GM23248 (cell line): Measurements from ENCODE around the gene EMID1. TPM values are rescaled to one million over a fixed set of nuclear protein-coding genes. Genes with fewer than 3 reads are reported as not detected.

Experiments
- DNase-seq: peaks from one replicate; pipeline ENCODE4 v3.0.0-alpha.2; 2015
- H2AFZ ChIP-seq: fragments of 200-600 bp; sonication (generic); 2 replicates; pipeline ENCODE4 v1.6.1; 2016; ENCODE audit warnings: antibody characterized with exemption
- H3F3A ChIP-seq: fragments of 200-600 bp; sonication (generic); 2 replicates; pipeline ENCODE4 v1.6.1; 2016; ENCODE audit warnings: mild to moderate bottlenecking, antibody characterized with exemption, mixed run types; ENCODE audit not compliant: insufficient read depth
- H3K27ac ChIP-seq: fragments of 200-600 bp; sonication (generic); 2 replicates; pipeline ENCODE4 v1.5.1; 2016; ENCODE audit warnings: mild to moderate bottlenecking
- H3K27me3 ChIP-seq: fragments of 200-600 bp; sonication (generic); replicated peaks from 2 replicates; pipeline ENCODE4 v1.6.1; 2016; ENCODE audit warnings: mild to moderate bottlenecking; ENCODE audit not compliant: insufficient read depth
- H3K36me3 ChIP-seq: fragments of 200-600 bp; sonication (generic); 2 replicates; pipeline ENCODE4 v1.6.1; 2016; ENCODE audit warnings: low read depth, mild to moderate bottlenecking
- H3K4me1 ChIP-seq: fragments of 200-600 bp; sonication (generic); 2 replicates; pipeline ENCODE4 v1.6.1; 2016; ENCODE audit warnings: mild to moderate bottlenecking; ENCODE audit not compliant: insufficient read depth
- H3K4me2 ChIP-seq: fragments of 200-600 bp; sonication (generic); one replicate; pipeline ENCODE4 v1.6.1; 2016; ENCODE audit warnings: mild to moderate bottlenecking; ENCODE audit not compliant: unreplicated experiment
- H3K4me3 ChIP-seq: fragments of 200-600 bp; sonication (generic); 2 replicates; pipeline ENCODE4 v1.5.1; 2016; ENCODE audit warnings: mild to moderate bottlenecking
- H3K79me2 ChIP-seq: fragments of 200-600 bp; sonication (generic); 2 replicates; pipeline ENCODE4 v1.6.1; 2016; ENCODE audit warnings: mild to moderate bottlenecking; ENCODE audit not compliant: insufficient read depth
- H3K9ac ChIP-seq: fragments of 200-600 bp; sonication (generic); 2 replicates; pipeline ENCODE4 v1.6.1; 2016; ENCODE audit warnings: mild to moderate bottlenecking
- H3K9me2 ChIP-seq: fragments of 200-600 bp; sonication (generic); 2 replicates; pipeline ENCODE4 v1.6.1; 2016; ENCODE audit warnings: mixed run types, mild to moderate bottlenecking, moderate library complexity; ENCODE audit not compliant: insufficient read depth
- H3K9me3 ChIP-seq: fragments of 200-600 bp; sonication (generic); one replicate; pipeline ENCODE4 v1.6.1; 2017; ENCODE audit warnings: low read depth
- H4K20me1 ChIP-seq: fragments of 200-600 bp; sonication (generic); 2 replicates; pipeline ENCODE4 v1.6.0; 2016; ENCODE audit not compliant: insufficient read depth
- EZH2 ChIP-seq: fragments of 200-600 bp; sonication (generic); IDR thresholded peaks from 2 replicates; pipeline ENCODE4 v1.6.1; 2018; ENCODE audit warnings: antibody characterized with exemption, mild to moderate bottlenecking; ENCODE audit not compliant: insufficient read depth, poor library complexity, severe bottlenecking
- EZH2phosphoT487 ChIP-seq: fragments of 200-600 bp; sonication (generic); IDR thresholded peaks from 2 replicates; pipeline ENCODE4 v1.6.1; 2018; ENCODE audit warnings: antibody characterized with exemption, moderate library complexity, mild to moderate bottlenecking, low read depth; ENCODE audit not compliant: insufficient read depth
- WGBS, 2 experiments: methylation state at CpG; one replicate each; pipeline ENCODE4 v1.1.6; 2015 to 2017; ENCODE audit warnings: low lambda C conversion rate in 2 of 2, low coverage in 1 of 2; ENCODE audit errors: missing lambda C conversion rate in 2 of 2; 5-methylcytosine and 5-hydroxymethylcytosine counted together
- in situ Hi-C: fragments of 300-500 bp; cut with MboI; formaldehyde crosslinking; loops from 2 replicates; pipeline ENCODE4 v1.15.0; 2020
- polyA plus RNA-seq: library from polyadenylated mRNA; unstranded; fragments of >200 nt; fragmentation: Nextera tagmentation; extraction: Ambion mirVana; gene quantifications from 2 replicates; pipeline ENCODE4 v1.2.1, GENCODE V29; 2016
- total RNA-seq: library from RNA; depleted of rRNA; stranded (reverse); fragments of >200 nt; shearing (Covaris generic); gene quantifications from 2 replicates; pipeline ENCODE4 v1.2.3, GENCODE V29; 2014

Gene EMID1
- total and polyA plus RNA-seq, 2 experiments from 2014 or later, result not detected

GRCh38 chr22:29305836-29306174, 100.1 kb downstream of the EMID1 start:
- no peaks in the 10 kb centered on the region for H3K9me3 ChIP-seq
- H3K36me3 ChIP-seq, result no peaks in the 10 kb centered on the region
- no peak overlapping the region for H3K27ac ChIP-seq
- H3K4me1 ChIP-seq, result peaks cover 13% of the 10 kb centered on the region
- no peak overlapping the region for H3K9ac ChIP-seq
- H4K20me1 ChIP-seq, result no peaks in the 10 kb centered on the region
- H3K9me2 ChIP-seq, result no peaks in the 10 kb centered on the region
- no peak overlapping the region for H3K4me3 ChIP-seq
- no peak overlapping the region for H3K4me2 ChIP-seq
- 60 to 66% methylated on average over 7 of the region's 7 CpGs for WGBS, 2 experiments
- in situ Hi-C loops, result no loop called here
- H2AFZ ChIP-seq, result peak overlapping the region; percentile 98; the same call in 1 of the 2 replicates
- H3K27me3 ChIP-seq, result no peaks in the 10 kb centered on the region
- peaks cover 8% of the 10 kb centered on the region for H3F3A ChIP-seq
- no peak for DNase-seq
- H3K79me2 ChIP-seq, result peaks cover 24% of the 10 kb centered on the region
- TF ChIP-seq EZH2phosphoT487, result no peak
- no peak for TF ChIP-seq EZH2

- peak; percentile 94 for DNase-seq
- no peaks in the 10 kb centered on the region for H3K27me3 ChIP-seq
- peak within 1 kb of the TSS; percentile 96 for H3K4me2 ChIP-seq
- TF ChIP-seq EZH2 (no peak), EZH2phosphoT487 (no peak)
- no peaks in the 10 kb centered on the region for H3K9me3 ChIP-seq
- H3K4me1 ChIP-seq, result peaks cover 16% of the 10 kb centered on the region
- no peaks in the 10 kb centered on the region for H3K9me2 ChIP-seq
- in situ Hi-C loops, result no loop called here
- H3K79me2 ChIP-seq, result peaks cover 24% of the 10 kb centered on the region
- H3K9ac ChIP-seq, result peak within 1 kb of the TSS; percentile 84
- no peaks in the 10 kb centered on the region for H3K36me3 ChIP-seq
- WGBS, 2 experiments, result 0 to 1% methylated on average over 26 to 40 of the region's 40 CpGs
- peak within 1 kb of the TSS; percentile 98 for H2AFZ ChIP-seq
- peak within 1 kb of the TSS; percentile 87 for H3K4me3 ChIP-seq
- peaks cover 3% of the 10 kb centered on the region for H3F3A ChIP-seq
- H3K27ac ChIP-seq, result peak within 1 kb of the TSS; percentile 51
- no peaks in the 10 kb centered on the region for H4K20me1 ChIP-seq
Observed at GRCh38 chr22:29306175-29306834, 100.6 kb downstream of the EMID1 start, which contains the start of gene GAS2L1. Gene GAS2L1, plus strand, starts transcription at chr22:29306650. Its CDS starts 1,456 bp downstream, at chr22:29308106.

GRCh38 chr22:29306835-29307595, 101.3 kb downstream of the EMID1 start:
- DNase-seq, result peak; percentile 94
- TF ChIP-seq EZH2phosphoT487 (no peak), EZH2 (no peak)
- in situ Hi-C loops, result no loop called here
- H3K9me3 ChIP-seq, result no peaks in the 10 kb centered on the region
- H3K79me2 ChIP-seq, result peaks cover 24% of the 10 kb centered on the region
- H3K9ac ChIP-seq, result peak overlapping the region; percentile 84
- H3K4me3 ChIP-seq, result peak overlapping the region; percentile 87
- no peaks in the 10 kb centered on the region for H3K36me3 ChIP-seq
- no peaks in the 10 kb centered on the region for H3F3A ChIP-seq
- H3K4me2 ChIP-seq, result peak overlapping the region; percentile 96
- no peaks in the 10 kb centered on the region for H3K9me2 ChIP-seq
- 1 to 2% methylated on average over 36 to 81 of the region's 83 CpGs for WGBS, 2 experiments
- peak overlapping the region; percentile 98 for H2AFZ ChIP-seq
- H4K20me1 ChIP-seq, result no peaks in the 10 kb centered on the region
- peaks cover 21% of the 10 kb centered on the region for H3K4me1 ChIP-seq
- no peaks in the 10 kb centered on the region for H3K27me3 ChIP-seq
- H3K27ac ChIP-seq, result peak overlapping the region; percentile 51

GRCh38 chr22:29307596-29308147, 102.0 kb downstream of the EMID1 start:
- H3K9ac ChIP-seq, result peak overlapping the region; percentile 84
- no peaks in the 10 kb centered on the region for H4K20me1 ChIP-seq
- no peaks in the 10 kb centered on the region for H3K9me3 ChIP-seq
- peak overlapping the region; percentile 87 for H3K4me3 ChIP-seq
- WGBS, 2 experiments, result 42 to 45% methylated on average over 20 of the region's 20 CpGs
- in situ Hi-C loops, result no loop called here
- no peaks in the 10 kb centered on the region for H3K36me3 ChIP-seq
- H3K4me1 ChIP-seq, result peaks cover 21% of the 10 kb centered on the region
- peak overlapping the region; percentile 96 for H3K4me2 ChIP-seq
- H3K9me2 ChIP-seq, result no peaks in the 10 kb centered on the region
- H3K79me2 ChIP-seq, result peaks cover 24% of the 10 kb centered on the region
- no peaks in the 10 kb centered on the region for H3K27me3 ChIP-seq
- TF ChIP-seq EZH2phosphoT487 (no peak), EZH2 (no peak)
- no peak for DNase-seq
- H2AFZ ChIP-seq, result peak overlapping the region; percentile 98
- no peaks in the 10 kb centered on the region for H3F3A ChIP-seq
- peak overlapping the region; percentile 51 for H3K27ac ChIP-seq
